Lung (tissue), 12 donors: ENCODE measurements around the gene RBPJL. TPM values are rescaled to one million over a fixed set of nuclear protein-coding genes. Genes with fewer than 3 reads are reported as not detected.
A peak's percentile ranks its signal among the peaks of the same experiment; 100 is the strongest.

Experiments used
- ATAC-seq: fragments of 200-7000 bp; cut with Tn5 transposase; one replicate; pipeline ENCODE4 v1.9.1; 2020; ENCODE audit warnings: moderate number of reproducible peaks; ENCODE audit not compliant: insufficient read depth, low FRiP score
- DNase-seq, 3 donors: peaks; one replicate each; pipeline ENCODE4 v3.0.0-alpha.2; 2013 to 2017
- H3K27ac ChIP-seq, 2 donors: one replicate each; pipeline ENCODE4 v1.5.1; 2013; ENCODE audit warnings: mild to moderate bottlenecking in 2 of 2, moderate library complexity in 2 of 2, control low read depth in 1 of 2, inconsistent platforms in 1 of 2, low read depth in 1 of 2, low read length in 1 of 2
- H3K27me3 ChIP-seq, 3 donors: one replicate each; pipeline ENCODE4 v1.5.1; 2013; ENCODE audit warnings: low read length in 2 of 3; ENCODE audit not compliant: control insufficient read depth in 3 of 3, insufficient read depth in 3 of 3
- H3K36me3 ChIP-seq, 4 donors: one replicate each; pipeline ENCODE4 v1.5.1; 2013; ENCODE audit warnings: low read length in 4 of 4, mild to moderate bottlenecking in 1 of 4, moderate library complexity in 1 of 4; ENCODE audit not compliant: control insufficient read depth in 4 of 4, insufficient read depth in 4 of 4
- H3K4me1 ChIP-seq, 5 donors: one replicate each; pipeline ENCODE4 v1.5.1; 2013; ENCODE audit warnings: low read length in 5 of 5, mild to moderate bottlenecking in 2 of 5, moderate library complexity in 1 of 5; ENCODE audit not compliant: control insufficient read depth in 5 of 5, insufficient read depth in 5 of 5
- H3K4me3 ChIP-seq: one replicate; pipeline ENCODE4 v1.5.1; 2013; ENCODE audit warnings: mild to moderate bottlenecking, control low read depth, moderate library complexity
- H3K9ac ChIP-seq, 2 donors: one replicate each; pipeline ENCODE4 v1.5.1; 2013; ENCODE audit warnings: low read length in 2 of 2, control low read depth in 1 of 2; ENCODE audit not compliant: insufficient read depth in 1 of 2
- H3K9me3 ChIP-seq, 4 donors: one replicate each; pipeline ENCODE4 v1.5.1; 2013; ENCODE audit warnings: low read length in 3 of 4, mild to moderate bottlenecking in 1 of 4, moderate library complexity in 1 of 4; ENCODE audit not compliant: control insufficient read depth in 4 of 4, insufficient read depth in 3 of 4
- CTCF ChIP-seq: IDR thresholded peaks from 2 replicates; pipeline ENCODE4 v1.5.1; 2012; ENCODE audit warnings: mild to moderate bottlenecking; ENCODE audit errors: control extremely low read depth, extremely low read depth
- WGBS, 2 donors: extraction: QIAGEN DNeasy Blood & Tissue Kit; methylation state at CpG; one replicate each; pipeline ENCODE4 v1.1.7; 2013; 5-methylcytosine and 5-hydroxymethylcytosine counted together
- polyA plus RNA-seq, 2 donors: library from polyadenylated mRNA; stranded (reverse); fragments of 200-250 nt; gene quantifications; one replicate each; pipeline ENCODE4 v1.2.1, GENCODE V29; 2013
- total RNA-seq, 2 donors: library from RNA; depleted of rRNA in 1 of 2; stranded (reverse); fragments of >200 nt in 1 of 2; gene quantifications; one replicate each; pipeline ENCODE4 v1.2.1, GENCODE V29; 2014 to 2021
- donor health status: control.
- donor health status: control.
- donor health status: Bipolar disorder and iron deficiency.
- donor health status: healthy.
- donor health status: DM: yes; HTN: yes; CAD: no.

Gene RBPJL
- total and polyA plus RNA-seq, 4 donors = 0.12 TPM; not detected in 3

- Histone ChIP-seq H3K4me1 (peaks cover 0 to 18% (median 10%) of the 10 kb centered on the region in 5 donors), H3K36me3 (no peaks in the 10 kb centered on the region), H3K27me3 (no peaks in the 10 kb centered on the region), H3K27ac (peak overlapping the region in 1 of 2 donors; percentile 83), H3K9ac (no peak overlapping the region), H3K9me3 (no peaks in the 10 kb centered on the region), H3K4me3 (no peak overlapping the region)
- WGBS, 2 donors = 75 to 78% methylated on average over 9 of the region's 9 CpGs
- TF ChIP-seq CTCF = no peak
- no peak for ATAC-seq
- no peak for DNase-seq
These were observed 48.0 kb downstream of the RBPJL start for GRCh38 chr20:45354423-45355208.

- H3K9ac ChIP-seq = no peak overlapping the region
- H3K27me3 ChIP-seq = no peaks in the 10 kb centered on the region
- peak overlapping the region in 1 of 2 donors; percentile 83 for H3K27ac ChIP-seq
- no peaks in the 10 kb centered on the region for H3K36me3 ChIP-seq
- no peaks in the 10 kb centered on the region for H3K9me3 ChIP-seq
- no peak for ATAC-seq
- 48 to 65% methylated on average over 5 of the region's 5 CpGs for WGBS, 2 donors
- H3K4me3 ChIP-seq = no peak overlapping the region
- no peak for DNase-seq
- peaks cover 0 to 24% (median 12%) of the 10 kb centered on the region in 5 donors for H3K4me1 ChIP-seq
- no peak for TF ChIP-seq CTCF
These were observed 48.8 kb downstream of the RBPJL start for GRCh38 chr20:45355209-45356084.

DNA sequence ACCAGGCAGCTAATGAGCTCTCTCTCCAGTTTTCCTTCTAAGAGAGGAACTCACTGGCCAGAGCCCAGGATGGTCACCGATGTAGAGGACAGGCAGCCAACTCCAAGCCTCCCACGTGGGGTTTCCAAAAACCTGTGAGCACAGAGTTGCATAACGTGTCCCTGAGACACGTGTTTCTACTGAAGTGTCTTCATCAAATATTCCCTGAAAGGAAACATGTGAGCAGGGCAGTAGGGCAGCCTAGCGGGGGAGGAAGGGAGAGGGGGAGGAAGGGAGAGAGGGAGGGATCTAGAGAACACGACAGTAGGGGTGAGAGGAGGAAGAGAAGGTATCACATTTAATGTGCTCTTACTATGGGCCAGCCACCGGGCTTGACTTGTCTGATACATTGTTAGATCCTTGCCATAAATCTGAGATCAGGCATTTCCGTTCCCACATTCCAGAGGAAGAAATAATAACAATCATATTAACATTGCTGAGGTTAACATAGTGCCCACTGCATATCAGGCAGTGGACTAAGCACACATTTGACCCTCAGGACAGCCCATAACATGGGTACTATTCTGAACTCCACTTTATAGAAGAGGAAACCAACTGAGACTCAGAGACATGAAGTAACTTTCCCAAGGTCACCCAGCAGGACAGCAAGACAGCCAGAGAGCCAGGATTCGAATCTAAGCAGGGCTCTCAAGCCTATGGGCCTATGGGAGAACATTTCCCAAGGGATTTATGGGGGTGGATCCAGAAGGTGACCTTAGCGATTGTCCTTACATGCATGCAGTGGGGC is 51.8 kb downstream of the RBPJL start:
- 17 to 25% methylated on average over 10 of the region's 10 CpGs for WGBS, 2 donors
- no peaks in the 10 kb centered on the region for H3K36me3 ChIP-seq
- no peak overlapping the region for H3K4me3 ChIP-seq
- peak overlapping the region; percentile 92 to 95 for H3K27ac ChIP-seq
- H3K4me1 ChIP-seq = peaks cover 0 to 24% (median 16%) of the 10 kb centered on the region in 5 donors
- H3K9me3 ChIP-seq = no peaks in the 10 kb centered on the region
- ATAC-seq (peak; percentile 7), DNase-seq (peak in 2 of 3 donors; percentile 30 to 64)
- no peak for TF ChIP-seq CTCF
- no peaks in the 10 kb centered on the region for H3K27me3 ChIP-seq
- H3K9ac ChIP-seq = no peak overlapping the region
